ENCODE data around the gene TDRD10. TPM values are rescaled to one million over a fixed set of nuclear protein-coding genes. Genes with fewer than 3 reads are reported as not detected.

The TDRD10 gene
- total RNA-seq, 1 donor from 2014 or later, result not detected

- Histone ChIP-seq H3K9me3 (ENCODE audit: insufficient read depth, low read depth, low read length) (no peaks in the 10 kb centered on the region), H3K4me2 (ENCODE audit: low read length) (no peak overlapping the region), H3K9ac (ENCODE audit: low read length) (no peak overlapping the region), H3K27ac (ENCODE audit: low read depth, low read length) (no peak overlapping the region), H4K20me1 (ENCODE audit: insufficient read depth, low read length) (peaks cover 74% of the 10 kb centered on the region), H3K4me3 (ENCODE audit: insufficient read depth, low read depth, low read length) (no peak overlapping the region), H3K79me2 (ENCODE audit: insufficient read depth, low read length) (peaks cover 3% of the 10 kb centered on the region), H3K36me3 (ENCODE audit: insufficient read depth, low read length) (peaks cover 67% of the 10 kb centered on the region), H3K27me3 (ENCODE audit: insufficient read depth, low read length) (no peaks in the 10 kb centered on the region), H2AFZ (ENCODE audit: low read depth, low read length) (no peak overlapping the region), H3K4me1 (ENCODE audit: insufficient read depth, low read length) (no peaks in the 10 kb centered on the region)
- TF ChIP-seq CTCF (IDR thresholded peaks at IDR 0.05; ENCODE audit: insufficient read depth, low read depth, low read length) (no peak), EZH2 (IDR thresholded peaks at IDR 0.05; ENCODE audit: insufficient read depth, low read length) (no peak)
- no peak for DNase-seq (ENCODE audit: low read depth)
- Mint-ChIP-seq H3K27ac (ENCODE audit: unreplicated experiment) (peak overlapping the region; percentile 80), H3K9me3 (ENCODE audit: unreplicated experiment) (no peaks in the 10 kb centered on the region), H3K4me1 (ENCODE audit: low read depth, unreplicated experiment) (peaks cover 17% of the 10 kb centered on the region), H3K4me3 (ENCODE audit: unreplicated experiment) (no peak overlapping the region), H3K36me3 (ENCODE audit: low read depth, unreplicated experiment) (peaks cover 61% of the 10 kb centered on the region), H3K27me3 (ENCODE audit: low read depth, unreplicated experiment) (no peaks in the 10 kb centered on the region)
- FAIRE-seq, result no peak
These were observed 87.8 kb downstream of the TDRD10 start for GRCh38 chr1:154589780-154590179.

GRCh38 chr1:154590756-154591155, 88.7 kb downstream of the TDRD10 start:
- no peaks in the 10 kb centered on the region for H3K9me3 Mint-ChIP-seq (ENCODE audit: unreplicated experiment)
- peaks cover 8% of the 10 kb centered on the region for H3K79me2 ChIP-seq (ENCODE audit: insufficient read depth, low read length)

More at GRCh38 chr1:154590756-154591155, 88.7 kb downstream of the TDRD10 start:
- FAIRE-seq (no peak), DNase-seq (ENCODE audit: low read depth) (no peak)
- no peaks in the 10 kb centered on the region for H3K9me3 ChIP-seq (ENCODE audit: insufficient read depth, low read depth, low read length)
- no peak overlapping the region for H2AFZ ChIP-seq (ENCODE audit: low read depth, low read length)
- H3K27ac Mint-ChIP-seq (ENCODE audit: unreplicated experiment), result no peak overlapping the region
- H3K36me3 Mint-ChIP-seq (ENCODE audit: low read depth, unreplicated experiment), result peaks cover 54% of the 10 kb centered on the region
- H3K36me3 ChIP-seq (ENCODE audit: insufficient read depth, low read length), result peaks cover 62% of the 10 kb centered on the region
- no peak overlapping the region for H3K9ac ChIP-seq (ENCODE audit: low read length)
- H3K4me3 ChIP-seq (ENCODE audit: insufficient read depth, low read depth, low read length), result no peak overlapping the region
- no peak overlapping the region for H3K27ac ChIP-seq (ENCODE audit: low read depth, low read length)
- H3K4me1 ChIP-seq (ENCODE audit: insufficient read depth, low read length), result no peaks in the 10 kb centered on the region
- peaks cover 15% of the 10 kb centered on the region for H3K4me1 Mint-ChIP-seq (ENCODE audit: low read depth, unreplicated experiment)
- peaks cover 74% of the 10 kb centered on the region for H4K20me1 ChIP-seq (ENCODE audit: insufficient read depth, low read length)
- H3K4me2 ChIP-seq (ENCODE audit: low read length), result no peak overlapping the region
- H3K27me3 Mint-ChIP-seq (ENCODE audit: low read depth, unreplicated experiment), result no peaks in the 10 kb centered on the region
- TF ChIP-seq EZH2 (IDR thresholded peaks at IDR 0.05; ENCODE audit: insufficient read depth, low read length) (no peak), CTCF (IDR thresholded peaks at IDR 0.05; ENCODE audit: insufficient read depth, low read depth, low read length) (no peak)
- H3K4me3 Mint-ChIP-seq (ENCODE audit: unreplicated experiment), result no peak overlapping the region
- no peaks in the 10 kb centered on the region for H3K27me3 ChIP-seq (ENCODE audit: insufficient read depth, low read length)

Data from astrocyte (in vitro differentiated cells and primary cell).